HFFc6 (cell line): ENCODE data around the gene STYX. TPM values are rescaled to one million over a fixed set of nuclear protein-coding genes. Genes with fewer than 3 reads are reported as not detected.
A peak's percentile ranks its signal among the peaks of the same experiment; 100 is the strongest.

ENCODE experiments used
- DNase-seq: peaks from one replicate; pipeline ENCODE4 v3.0.0-alpha.2; 2018
- H3K27ac Mint-ChIP-seq: 2 replicates; pipeline ENCODE4 v1.8.0; 2020; ENCODE audit warnings: mild to moderate bottlenecking, mixed read lengths
- H3K27me3 Mint-ChIP-seq: 2 replicates; pipeline ENCODE4 v1.8.0; 2021; ENCODE audit warnings: mild to moderate bottlenecking, moderate library complexity, mixed read lengths; ENCODE audit not compliant: insufficient read depth
- H3K36me3 Mint-ChIP-seq: 2 replicates; pipeline ENCODE4 v1.8.0; 2021; ENCODE audit warnings: low read depth, mixed read lengths
- H3K4me1 Mint-ChIP-seq: 2 replicates; pipeline ENCODE4 v1.8.0; 2020; ENCODE audit warnings: low read depth, mixed read lengths
- H3K4me3 Mint-ChIP-seq: 2 replicates; pipeline ENCODE4 v1.8.0; 2020; ENCODE audit warnings: mild to moderate bottlenecking, moderate library complexity, mixed read lengths
- H3K9me3 Mint-ChIP-seq: 2 replicates; pipeline ENCODE4 v1.8.0; 2020; ENCODE audit warnings: mild to moderate bottlenecking, mixed read lengths
- total RNA-seq, 6 experiments: library from RNA; stranded (reverse); fragmentation: NEBNext Ultra II Directional; extraction: Animal tissue kit (Norgen Biotek cat#: 25700); gene quantifications; 2 replicates in 1 of 6; 3 replicates in 5 of 6; pipeline ENCODE4 v1.2.3, GENCODE V29; 2021
- TF ChIP-seq, protein P1 (sequence below): fragments of 200-600 bp; sonication (generic); IDR thresholded peaks from 2 replicates; pipeline ENCODE4 v1.5.0; 2021; ENCODE audit warnings: antibody characterized with exemption, mild to moderate bottlenecking

Gene STYX
- total RNA-seq, 6 experiments from 2014 or later: 19.3 to 24.7 (median 22.8) TPM

DNA sequence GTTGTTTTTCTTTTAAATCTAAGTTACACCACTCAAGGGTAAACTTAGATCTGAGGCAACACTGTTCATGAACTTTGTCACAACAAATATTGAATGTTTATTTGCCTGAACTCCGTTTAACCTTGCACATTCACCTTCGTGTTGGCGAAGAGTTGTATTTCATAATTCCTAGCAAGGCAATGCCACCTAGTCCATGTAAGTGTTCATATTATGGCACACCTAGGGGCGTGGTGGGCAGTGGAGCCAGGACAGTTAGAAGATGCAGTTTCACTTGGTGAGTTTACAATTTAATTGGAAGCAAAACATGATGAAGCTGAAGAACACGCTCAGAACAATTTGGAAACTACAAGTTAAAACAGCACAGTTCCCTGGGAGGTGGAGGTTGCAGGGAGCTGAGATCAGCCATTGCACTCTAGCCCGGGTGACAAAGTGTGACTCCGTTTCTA lies 91.9 kb downstream of the STYX start:
- Mint-ChIP-seq H3K27ac (no peak overlapping the region), H3K36me3 (no peaks in the 10 kb centered on the region), H3K27me3 (no peaks in the 10 kb centered on the region; the same call in 1 of the 2 replicates), H3K4me1 (peaks cover 20% of the 10 kb centered on the region), H3K9me3 (no peaks in the 10 kb centered on the region), H3K4me3 (no peak overlapping the region)
- TF ChIP-seq, protein P1, sequence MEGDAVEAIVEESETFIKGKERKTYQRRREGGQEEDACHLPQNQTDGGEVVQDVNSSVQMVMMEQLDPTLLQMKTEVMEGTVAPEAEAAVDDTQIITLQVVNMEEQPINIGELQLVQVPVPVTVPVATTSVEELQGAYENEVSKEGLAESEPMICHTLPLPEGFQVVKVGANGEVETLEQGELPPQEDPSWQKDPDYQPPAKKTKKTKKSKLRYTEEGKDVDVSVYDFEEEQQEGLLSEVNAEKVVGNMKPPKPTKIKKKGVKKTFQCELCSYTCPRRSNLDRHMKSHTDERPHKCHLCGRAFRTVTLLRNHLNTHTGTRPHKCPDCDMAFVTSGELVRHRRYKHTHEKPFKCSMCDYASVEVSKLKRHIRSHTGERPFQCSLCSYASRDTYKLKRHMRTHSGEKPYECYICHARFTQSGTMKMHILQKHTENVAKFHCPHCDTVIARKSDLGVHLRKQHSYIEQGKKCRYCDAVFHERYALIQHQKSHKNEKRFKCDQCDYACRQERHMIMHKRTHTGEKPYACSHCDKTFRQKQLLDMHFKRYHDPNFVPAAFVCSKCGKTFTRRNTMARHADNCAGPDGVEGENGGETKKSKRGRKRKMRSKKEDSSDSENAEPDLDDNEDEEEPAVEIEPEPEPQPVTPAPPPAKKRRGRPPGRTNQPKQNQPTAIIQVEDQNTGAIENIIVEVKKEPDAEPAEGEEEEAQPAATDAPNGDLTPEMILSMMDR: no peak
- DNase-seq: no peak

DNA sequence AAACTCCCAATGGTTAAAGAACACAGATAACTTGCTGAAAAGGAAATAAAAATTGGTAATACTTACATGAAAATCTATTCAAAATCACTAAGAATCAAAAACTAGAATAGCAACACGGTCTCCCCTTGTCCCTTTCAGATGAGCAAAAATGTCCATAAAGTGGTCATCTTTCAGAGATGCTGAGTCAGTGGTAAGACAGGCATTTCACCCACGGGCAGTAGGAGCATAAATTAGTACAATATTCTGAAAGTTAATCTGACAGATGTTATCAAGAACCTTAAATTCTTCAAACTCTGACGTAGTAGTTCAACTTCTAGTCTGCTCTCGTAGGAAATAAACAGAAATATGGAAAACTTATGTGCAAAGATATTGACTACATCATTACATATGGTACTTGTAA lies 94.5 kb downstream of the STYX start:
- Mint-ChIP-seq H3K27ac (peak overlapping the region; percentile 54), H3K4me3 (peak overlapping the region; percentile 19; the same call in 1 of the 2 replicates), H3K36me3 (no peaks in the 10 kb centered on the region), H3K4me1 (peaks cover 26% of the 10 kb centered on the region), H3K27me3 (no peaks in the 10 kb centered on the region; the same call in 1 of the 2 replicates), H3K9me3 (no peaks in the 10 kb centered on the region)
- TF ChIP-seq, protein P1: no peak
- DNase-seq: peak; percentile 37

Other genes with a start within 250 kb of the STYX start
- gene TXNDC16, start 177.7 kb upstream of the STYX start, total RNA-seq: 1 to 10 TPM; 1.5 to 2.2 (median 1.8) TPM
- gene GPR137C, start 177.3 kb upstream of the STYX start, total RNA-seq: 1 to 10 TPM in 2 of 6 experiments, under 1 TPM in 4; 0.73 to 1.1 (median 0.82) TPM
- gene ERO1A, start 34.6 kb upstream of the STYX start, total RNA-seq: 10 to 100 TPM; 55.6 to 64.8 (median 59.6) TPM
- 100 to 1,000 TPM in 3 of 6 experiments, 10 to 100 TPM in 3; 78.9 to 110 (median 95.3) TPM for gene PSMC6, start 23.0 kb upstream of the STYX start, total RNA-seq
- gene GNPNAT1, start 61.4 kb downstream of the STYX start, total RNA-seq: 10 to 100 TPM; 43.1 to 53.6 (median 47.2) TPM
- 100 to 1,000 TPM; 109 to 152 (median 127) TPM for gene FERMT2, start 220.9 kb downstream of the STYX start, total RNA-seq